Panc1 (cell line): Measurements from ENCODE around the gene UNC13C. TPM values are rescaled to one million over a fixed set of nuclear protein-coding genes. Genes with fewer than 3 reads are reported as not detected.

Experiments
- ATAC-seq: fragments of 200-7000 bp; cut with Tn5 transposase; 2 replicates; pipeline ENCODE4 v1.9.1; 2020; ENCODE audit warnings: mild to moderate bottlenecking, moderate library complexity
- BruUV-seq: library from RNA; stranded (reverse); fragments of 400-500 nt; replicated peaks from 2 replicates; lab custom pipeline; 2021; lab: Mats Ljungman, UMichigan
- CTCF ChIA-PET: fragments of 300-600 bp; sonication (Branson Sonifier 250); formaldehyde crosslinking; loops from one replicate; lab custom pipeline; 2022; ENCODE audit warnings: antibody characterized with exemption; lab: Charles Lee
- POLR2A ChIA-PET: fragments of 300-600 bp; sonication (Branson Sonifier 250); formaldehyde crosslinking; loops from one replicate; lab custom pipeline; 2022; ENCODE audit warnings: antibody characterized with exemption; lab: Charles Lee
- DNase-seq: peaks from one replicate; pipeline ENCODE4 v3.0.0-alpha.2; 2010; ENCODE audit warnings: low read depth, low spot score
- H3K27ac ChIP-seq: 2 replicates; pipeline ENCODE4 v1.5.1; 2011; ENCODE audit warnings: mild to moderate bottlenecking, low read length, inconsistent platforms
- H3K27me3 ChIP-seq: fragments of 200-500 bp; sonication (Bioruptor generic); 2 replicates; pipeline ENCODE4 v1.6.0; 2014; ENCODE audit warnings: low read length, inconsistent platforms; ENCODE audit not compliant: control insufficient read depth, insufficient read depth
- H3K36me3 ChIP-seq: fragments of 200-500 bp; sonication (Bioruptor generic); 2 replicates; pipeline ENCODE4 v1.5.1; 2014; ENCODE audit warnings: inconsistent platforms, mild to moderate bottlenecking, low read length, moderate library complexity; ENCODE audit not compliant: control insufficient read depth, insufficient read depth
- H3K4me1 ChIP-seq: 2 replicates; pipeline ENCODE4 v1.5.1; 2011; ENCODE audit warnings: inconsistent platforms, mild to moderate bottlenecking, low read length, moderate library complexity; ENCODE audit not compliant: control insufficient read depth, insufficient read depth
- H3K4me3 ChIP-seq, 2 experiments: 2 replicates each; pipeline ENCODE4 v1.5.1; 2011 to 2012; ENCODE audit warnings: low read depth in 2 of 2, low read length in 2 of 2, mild to moderate bottlenecking in 2 of 2, inconsistent platforms in 1 of 2, moderate library complexity in 1 of 2
- H3K9me3 ChIP-seq: fragments of 200-500 bp; sonication (Bioruptor generic); 2 replicates; pipeline ENCODE4 v1.5.1; 2014; ENCODE audit warnings: low read depth, mild to moderate bottlenecking, inconsistent platforms, low read length, moderate library complexity; ENCODE audit not compliant: control insufficient read depth, insufficient read depth
- POLR2AphosphoS5 ChIP-seq: IDR thresholded peaks from 2 replicates; pipeline ENCODE4 v1.6.1; 2012; ENCODE audit warnings: mild to moderate bottlenecking, low read depth, low read length, moderate library complexity
- SIN3A ChIP-seq: IDR thresholded peaks from 2 replicates; pipeline ENCODE4 v1.6.1; 2012; ENCODE audit warnings: low read depth, mild to moderate bottlenecking, low read length, moderate library complexity, borderline replicate concordance; ENCODE audit not compliant: insufficient read depth
- TCF7L2 ChIP-seq: IDR thresholded peaks from 2 replicates; pipeline ENCODE4 v1.6.1; 2011; ENCODE audit warnings: mild to moderate bottlenecking, low read depth, low read length, inconsistent platforms
- in situ Hi-C: cut with HindIII; loops from 2 replicates; pipeline ENCODE4 v1.10.0; 2016; ENCODE audit warnings: low sequenced_read_pairs, low pct_unique_long_range_greater_than_20kb
- intact Hi-C: fragments of 100-400 bp; cut with micrococcal nuclease; formaldehyde crosslinking; loops from one replicate; pipeline ENCODE4 v1.10.0; 2022; ENCODE audit not compliant: unreplicated experiment
- total RNA-seq: library from RNA; stranded (reverse); gene quantifications from one replicate; pipeline ENCODE4 v1.2.1, GENCODE V29; 2021; ENCODE audit not compliant: unreplicated experiment
- TF ChIP-seq, protein P1 (sequence below): fragments of 450-650 bp; IDR thresholded peaks from 2 replicates; pipeline ENCODE4 v1.5.1; 2017; ENCODE audit warnings: mild to moderate bottlenecking
- TF ChIP-seq, protein P2 (sequence below), 2 experiments: IDR thresholded peaks; 2 replicates each; pipeline ENCODE4 v1.6.1; 2011 to 2012; ENCODE audit warnings: low read depth in 2 of 2, control low read depth in 1 of 2, low read length in 1 of 2, mild to moderate bottlenecking in 1 of 2, moderate library complexity in 1 of 2; ENCODE audit not compliant: insufficient read depth in 1 of 2

The UNC13C gene
- total RNA-seq, 1 experiment from 2014 or later: not detected

DNA sequence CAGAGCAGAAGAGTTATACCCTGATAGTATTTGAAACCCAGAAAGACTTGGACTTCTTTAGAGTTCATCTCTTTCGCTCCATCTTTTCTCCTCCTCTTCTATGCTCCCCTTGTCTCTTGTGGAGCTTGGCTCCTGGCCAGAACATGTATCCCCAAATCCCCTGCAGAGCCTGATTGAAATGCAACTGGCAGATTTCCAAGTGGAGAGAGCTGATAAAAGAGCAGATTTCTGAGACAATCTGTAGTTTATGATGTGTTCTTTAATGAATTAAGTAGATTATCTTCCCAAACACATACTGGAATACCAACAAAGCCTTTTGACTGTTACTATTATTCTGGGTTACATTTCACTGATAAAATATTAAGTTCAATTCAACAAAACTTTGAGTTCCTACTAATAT, 33.4 kb downstream of the UNC13C start:
- no peaks in the 10 kb centered on the region for H3K9me3 ChIP-seq
- intact Hi-C loops: no loop called here
- no peaks in the 10 kb centered on the region for H3K4me1 ChIP-seq
- TF ChIP-seq POLR2AphosphoS5: no peak
- TF ChIP-seq, protein P1, sequence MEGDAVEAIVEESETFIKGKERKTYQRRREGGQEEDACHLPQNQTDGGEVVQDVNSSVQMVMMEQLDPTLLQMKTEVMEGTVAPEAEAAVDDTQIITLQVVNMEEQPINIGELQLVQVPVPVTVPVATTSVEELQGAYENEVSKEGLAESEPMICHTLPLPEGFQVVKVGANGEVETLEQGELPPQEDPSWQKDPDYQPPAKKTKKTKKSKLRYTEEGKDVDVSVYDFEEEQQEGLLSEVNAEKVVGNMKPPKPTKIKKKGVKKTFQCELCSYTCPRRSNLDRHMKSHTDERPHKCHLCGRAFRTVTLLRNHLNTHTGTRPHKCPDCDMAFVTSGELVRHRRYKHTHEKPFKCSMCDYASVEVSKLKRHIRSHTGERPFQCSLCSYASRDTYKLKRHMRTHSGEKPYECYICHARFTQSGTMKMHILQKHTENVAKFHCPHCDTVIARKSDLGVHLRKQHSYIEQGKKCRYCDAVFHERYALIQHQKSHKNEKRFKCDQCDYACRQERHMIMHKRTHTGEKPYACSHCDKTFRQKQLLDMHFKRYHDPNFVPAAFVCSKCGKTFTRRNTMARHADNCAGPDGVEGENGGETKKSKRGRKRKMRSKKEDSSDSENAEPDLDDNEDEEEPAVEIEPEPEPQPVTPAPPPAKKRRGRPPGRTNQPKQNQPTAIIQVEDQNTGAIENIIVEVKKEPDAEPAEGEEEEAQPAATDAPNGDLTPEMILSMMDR: no peak
- no peak for TF ChIP-seq TCF7L2
- no peak for TF ChIP-seq SIN3A
- TF ChIP-seq, protein P2, sequence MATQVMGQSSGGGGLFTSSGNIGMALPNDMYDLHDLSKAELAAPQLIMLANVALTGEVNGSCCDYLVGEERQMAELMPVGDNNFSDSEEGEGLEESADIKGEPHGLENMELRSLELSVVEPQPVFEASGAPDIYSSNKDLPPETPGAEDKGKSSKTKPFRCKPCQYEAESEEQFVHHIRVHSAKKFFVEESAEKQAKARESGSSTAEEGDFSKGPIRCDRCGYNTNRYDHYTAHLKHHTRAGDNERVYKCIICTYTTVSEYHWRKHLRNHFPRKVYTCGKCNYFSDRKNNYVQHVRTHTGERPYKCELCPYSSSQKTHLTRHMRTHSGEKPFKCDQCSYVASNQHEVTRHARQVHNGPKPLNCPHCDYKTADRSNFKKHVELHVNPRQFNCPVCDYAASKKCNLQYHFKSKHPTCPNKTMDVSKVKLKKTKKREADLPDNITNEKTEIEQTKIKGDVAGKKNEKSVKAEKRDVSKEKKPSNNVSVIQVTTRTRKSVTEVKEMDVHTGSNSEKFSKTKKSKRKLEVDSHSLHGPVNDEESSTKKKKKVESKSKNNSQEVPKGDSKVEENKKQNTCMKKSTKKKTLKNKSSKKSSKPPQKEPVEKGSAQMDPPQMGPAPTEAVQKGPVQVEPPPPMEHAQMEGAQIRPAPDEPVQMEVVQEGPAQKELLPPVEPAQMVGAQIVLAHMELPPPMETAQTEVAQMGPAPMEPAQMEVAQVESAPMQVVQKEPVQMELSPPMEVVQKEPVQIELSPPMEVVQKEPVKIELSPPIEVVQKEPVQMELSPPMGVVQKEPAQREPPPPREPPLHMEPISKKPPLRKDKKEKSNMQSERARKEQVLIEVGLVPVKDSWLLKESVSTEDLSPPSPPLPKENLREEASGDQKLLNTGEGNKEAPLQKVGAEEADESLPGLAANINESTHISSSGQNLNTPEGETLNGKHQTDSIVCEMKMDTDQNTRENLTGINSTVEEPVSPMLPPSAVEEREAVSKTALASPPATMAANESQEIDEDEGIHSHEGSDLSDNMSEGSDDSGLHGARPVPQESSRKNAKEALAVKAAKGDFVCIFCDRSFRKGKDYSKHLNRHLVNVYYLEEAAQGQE (IDR thresholded peaks at IDR 0.05; ENCODE audit: insufficient read depth in 1 of 2, low read depth in 2 of 2, low read length in 1 of 2): no peak
- no peak overlapping the region for H3K4me3 ChIP-seq
- H3K27ac ChIP-seq: no peak overlapping the region
- in situ Hi-C loops: no loop called here
- H3K36me3 ChIP-seq: no peaks in the 10 kb centered on the region
- ATAC-seq (no peak), DNase-seq (no peak)
- H3K27me3 ChIP-seq: no peaks in the 10 kb centered on the region
- ChIA-PET CTCF (no interaction called here), POLR2A (no interaction called here)
- no TSS peak for BruUV-seq

DNA sequence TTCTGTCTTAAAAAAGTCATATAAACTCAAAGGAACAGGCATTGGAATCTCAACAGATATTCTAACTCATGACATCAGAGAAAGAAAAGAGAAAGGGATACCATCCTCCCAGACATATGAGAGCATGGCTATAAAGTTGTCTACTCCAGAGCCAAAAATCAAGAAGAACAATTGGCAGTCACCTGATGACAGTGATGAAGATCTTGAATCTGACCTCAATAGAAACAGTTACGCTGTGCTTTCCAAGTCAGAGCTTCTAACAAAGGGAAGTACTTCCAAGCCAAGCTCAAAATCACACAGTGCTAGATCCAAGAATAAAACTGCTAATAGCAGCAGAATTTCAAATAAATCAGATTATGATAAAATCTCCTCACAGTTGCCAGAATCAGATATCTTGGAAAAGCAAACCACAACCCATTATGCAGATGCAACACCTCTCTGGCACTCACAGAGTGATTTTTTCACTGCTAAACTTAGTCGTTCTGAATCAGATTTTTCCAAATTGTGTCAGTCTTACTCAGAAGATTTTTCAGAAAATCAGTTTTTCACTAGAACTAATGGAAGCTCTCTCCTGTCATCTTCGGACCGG, 35.9 kb downstream of the UNC13C start:
- ChIA-PET CTCF (no interaction called here), POLR2A (no interaction called here)
- H3K4me1 ChIP-seq: no peaks in the 10 kb centered on the region
- DNase-seq: no peak
- H3K27ac ChIP-seq: no peak overlapping the region
- no peak for ATAC-seq
- H3K9me3 ChIP-seq: no peaks in the 10 kb centered on the region
- no peak overlapping the region for H3K4me3 ChIP-seq
- no peak for TF ChIP-seq SIN3A
- TF ChIP-seq POLR2AphosphoS5: no peak
- TF ChIP-seq TCF7L2: no peak
- TF ChIP-seq, protein P2 (IDR thresholded peaks at IDR 0.05; ENCODE audit: insufficient read depth in 1 of 2, low read depth in 2 of 2, low read length in 1 of 2): no peak
- TF ChIP-seq, protein P1: no peak
- in situ Hi-C loops: no loop called here
- no peaks in the 10 kb centered on the region for H3K36me3 ChIP-seq
- intact Hi-C loops: no loop called here
- H3K27me3 ChIP-seq: no peaks in the 10 kb centered on the region
- BruUV-seq: no TSS peak
